Head of caudate nucleus (tissue), 42 donors: ENCODE data around the gene ANKRD31.
A peak's percentile ranks its signal among the peaks of the same experiment; 100 is the strongest.
"Not testable (repeated sequence)": the region's sequence is repeated elsewhere in the genome, so short reads cannot be mapped to it uniquely, and the experiment has no call there.

Experiments
- DNase-seq, 42 donors: peaks; one replicate each; pipeline versions ENCODE4 v3.0.0 to v3.0.0-alpha.2; 2020 to 2021; ENCODE audit warnings: mixed read lengths in 7 of 42
- intact Hi-C: fragments of 100-400 bp; cut with DNase I; formaldehyde crosslinking; loops from one replicate; pipeline ENCODE4 v1.15.0; 2022

ANKRD31 gene, protein sequence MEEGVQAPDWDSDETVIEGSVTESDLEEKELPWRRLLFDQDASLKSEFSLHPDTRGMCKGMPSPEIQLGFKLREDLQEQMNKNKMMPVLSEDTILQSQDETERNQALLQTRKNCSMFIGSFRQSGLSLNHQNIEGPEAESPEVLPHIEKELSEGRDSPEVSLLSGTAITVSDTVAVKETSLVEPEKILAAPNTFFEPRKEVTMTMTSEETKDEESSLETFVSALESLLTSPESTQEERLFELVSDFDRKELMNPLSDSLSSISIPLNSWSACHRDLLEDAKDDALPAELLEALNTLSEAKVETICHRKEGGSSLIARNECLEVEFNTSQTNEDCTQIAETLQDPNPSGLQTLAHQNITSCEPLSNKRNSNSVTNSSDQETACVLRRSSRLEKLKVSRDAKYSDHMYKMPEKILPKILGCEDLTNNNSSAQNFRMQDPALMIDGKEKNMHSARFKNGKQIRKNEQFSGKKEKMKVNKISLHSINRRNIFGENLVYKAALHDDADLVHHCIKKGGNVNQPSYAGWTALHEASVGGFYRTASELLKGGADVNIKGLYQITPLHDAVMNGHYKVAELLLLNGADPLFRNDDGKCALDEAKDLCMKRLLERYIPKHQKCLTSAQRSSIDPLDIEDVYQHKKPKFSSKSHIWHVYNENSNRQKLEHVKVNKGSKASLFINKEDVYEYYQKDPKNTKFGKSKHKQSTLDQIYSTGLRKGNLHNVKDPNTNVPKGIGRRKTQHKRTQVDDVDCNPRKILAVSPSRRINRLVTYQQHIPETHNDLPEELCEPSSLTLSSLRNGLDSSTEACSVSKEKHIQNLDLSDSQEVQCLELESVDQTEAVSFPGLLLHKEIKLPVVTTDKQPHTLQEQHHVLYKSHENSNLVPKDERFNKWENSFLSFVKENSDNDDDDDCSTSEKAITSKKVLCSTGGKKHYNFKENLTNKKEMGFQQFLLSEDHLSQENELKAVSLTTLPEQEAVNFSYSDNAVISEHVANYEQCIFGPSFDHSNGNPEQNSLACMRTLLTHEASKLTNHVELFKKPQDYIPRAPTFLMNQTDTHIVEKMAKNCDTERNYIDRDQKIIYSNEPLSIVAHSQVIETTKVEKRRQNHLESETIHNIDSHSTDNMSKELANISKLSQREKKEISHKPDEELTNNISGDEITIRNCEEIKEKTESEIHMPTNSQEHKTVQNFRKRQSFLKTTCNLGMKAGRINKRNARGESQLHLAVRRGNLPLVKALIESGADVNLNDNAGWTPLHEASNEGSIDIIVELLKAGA (N-terminal part only)

DNA sequence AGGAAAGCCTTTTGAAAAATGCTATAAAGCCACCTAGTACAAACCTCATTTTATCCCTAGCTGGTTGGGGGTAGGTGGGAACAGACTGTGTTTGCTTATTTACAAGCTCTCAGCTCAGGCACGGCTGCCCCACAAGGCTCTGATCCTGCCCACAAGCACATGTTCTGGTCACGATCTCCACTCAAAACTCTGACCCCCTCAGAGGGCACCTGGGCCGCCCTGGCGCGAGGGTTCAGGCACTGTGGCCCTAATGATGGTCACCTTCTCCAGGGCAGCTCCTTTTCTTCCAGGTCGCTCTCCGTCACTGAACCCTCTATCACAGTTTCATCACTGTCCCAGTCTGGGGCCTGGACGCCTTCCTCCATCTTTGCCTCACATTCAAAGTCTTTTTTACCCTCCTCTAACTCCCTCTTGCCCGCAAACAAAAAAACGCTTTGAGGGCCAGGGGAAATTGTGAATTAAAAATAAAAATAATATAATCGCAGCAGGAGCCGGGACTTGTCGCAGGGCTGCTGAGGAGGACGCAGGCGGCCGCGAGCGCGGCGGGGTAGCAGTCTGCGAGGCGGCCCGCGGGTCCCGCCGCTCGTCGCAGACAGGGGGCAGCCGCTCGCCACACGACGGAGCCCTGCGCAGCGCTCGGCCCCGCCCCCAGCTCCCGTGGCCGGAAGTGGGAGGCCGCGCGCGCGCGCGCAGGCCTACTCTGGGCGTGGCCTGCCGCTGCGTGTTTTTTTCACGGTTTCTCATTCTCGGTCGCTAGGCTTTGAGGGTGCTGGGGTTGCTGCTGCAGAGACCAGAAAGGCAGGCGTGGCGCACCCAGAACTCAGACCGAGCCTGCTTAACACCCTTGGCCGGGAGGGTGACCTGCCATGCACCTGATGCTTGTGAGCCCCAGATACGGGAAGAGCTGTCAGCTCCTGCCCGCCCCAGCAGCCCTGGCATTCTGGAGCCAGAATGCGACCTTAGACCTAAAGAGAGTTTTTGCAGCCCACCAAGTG is at the start of gene ANKRD31:
TSS of gene ANKRD31 (minus strand) at position 557 of the 995 bp plus-strand sequence. CDS start at position 365, 192 bp downstream.
- intact Hi-C loops, result loop anchor here (5.0 to 10.0 kb wide), 3 partner anchors 96 to 438 kb away; partner anchors contain the start of gene GCNT4
- peak; percentile 67 to 93 (median 86) for DNase-seq

DNA sequence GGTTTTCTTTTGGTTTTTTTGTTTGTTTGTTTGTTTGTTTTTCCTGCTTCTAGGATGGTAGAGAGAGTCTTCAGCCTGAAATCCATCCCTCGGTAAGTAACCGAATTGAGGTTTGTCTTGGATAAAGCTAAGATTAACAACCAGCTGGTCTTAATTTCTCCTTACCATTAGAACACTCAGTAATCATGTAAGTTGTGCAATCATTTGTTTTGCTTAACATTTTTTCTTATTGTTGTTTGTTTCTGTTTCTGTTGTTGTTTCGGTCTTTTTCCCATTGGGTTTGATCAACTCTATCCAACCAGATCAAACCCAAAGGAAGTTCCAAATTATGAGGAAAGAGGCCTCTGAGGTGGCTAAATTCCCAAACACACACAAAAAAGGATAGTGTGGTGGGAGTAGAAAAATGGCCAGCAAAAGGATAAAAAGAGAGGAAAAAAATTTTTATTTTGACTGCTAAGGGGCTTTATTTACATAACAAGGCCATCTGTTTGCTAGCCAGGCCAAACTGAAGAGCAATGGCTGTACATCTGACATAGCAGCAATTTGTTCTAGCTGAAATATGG is 49.6 kb upstream of the ANKRD31 start:
- DNase-seq, result no peak
- intact Hi-C loops, result no loop called here

DNA sequence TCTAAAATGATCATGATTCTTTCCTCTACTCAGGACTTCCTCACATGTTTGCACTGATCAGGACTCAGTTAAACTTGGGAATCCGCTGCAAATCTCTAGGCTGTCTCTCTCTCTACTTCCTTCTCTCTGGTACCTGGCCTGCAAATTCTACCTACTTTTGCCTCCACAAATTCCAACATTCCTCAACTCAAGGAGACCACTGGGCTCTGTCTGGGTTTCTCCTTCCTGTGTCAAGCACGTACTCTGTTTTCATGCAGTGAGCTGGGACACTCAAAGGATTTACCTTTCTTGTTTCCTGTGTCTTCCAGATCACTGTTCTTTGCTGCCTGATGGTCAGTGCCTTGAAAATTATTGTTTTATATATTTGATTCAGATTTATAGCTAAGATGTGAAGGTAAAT is 45.9 kb upstream of the ANKRD31 start:
- no peak for DNase-seq
- intact Hi-C loops, result no loop called here

DNA sequence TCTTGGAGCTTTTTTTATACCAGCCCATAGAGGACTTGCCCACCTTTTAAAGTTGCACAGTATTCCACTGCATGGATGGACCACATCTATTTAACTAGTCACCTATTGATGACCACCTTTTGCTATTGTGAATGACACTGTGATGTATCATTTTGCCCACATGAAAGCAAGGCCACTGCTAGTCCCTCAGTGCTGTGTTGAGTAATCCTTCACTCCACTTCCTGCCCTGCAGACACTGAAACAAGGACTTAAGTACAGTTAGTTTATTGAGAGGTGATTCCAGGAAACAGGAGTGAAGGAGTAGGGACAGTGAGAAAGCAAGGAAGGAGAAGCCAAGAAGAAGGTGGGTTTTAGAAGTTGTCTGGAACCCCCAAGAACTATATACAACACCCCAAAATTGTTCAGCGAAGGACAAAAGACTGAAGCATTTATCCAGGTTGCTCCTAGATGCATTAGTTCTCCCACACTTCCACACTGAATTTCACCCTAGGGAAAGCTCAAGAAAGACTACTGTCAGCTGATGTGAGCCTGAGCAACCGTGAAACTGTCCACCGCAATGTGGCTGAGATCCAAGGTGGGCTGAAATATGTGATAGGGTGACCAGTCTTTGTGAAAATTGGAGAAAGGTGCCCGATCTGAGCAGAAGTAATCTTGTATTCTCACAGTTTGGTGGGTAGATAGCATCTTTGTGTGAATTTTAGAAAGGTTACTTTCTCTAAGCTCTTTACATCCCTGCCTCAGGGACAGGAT is 45.2 kb upstream of the ANKRD31 start:
- intact Hi-C loops, result no loop called here
- no peak for DNase-seq

DNA sequence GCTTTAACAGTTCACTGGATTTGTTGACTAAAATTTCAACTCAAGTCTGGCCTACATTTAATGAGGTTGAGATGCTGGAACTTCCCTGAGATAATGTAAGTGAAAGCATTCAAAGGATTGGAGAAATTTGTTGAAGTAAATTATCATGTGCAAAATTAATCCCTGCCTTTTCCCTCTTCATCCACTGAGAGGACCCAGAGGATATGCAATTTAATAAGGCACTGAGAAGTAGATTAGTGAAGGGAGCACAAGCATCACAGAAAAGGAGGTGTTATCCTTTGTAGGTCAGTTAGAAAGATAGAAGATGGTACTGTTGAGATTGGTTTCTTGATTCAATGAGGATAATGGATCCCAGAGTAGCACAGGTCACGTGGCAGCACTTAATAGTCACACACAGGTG is 42.6 kb upstream of the ANKRD31 start:
- no peak for DNase-seq
- intact Hi-C loops, result no loop called here

DNA sequence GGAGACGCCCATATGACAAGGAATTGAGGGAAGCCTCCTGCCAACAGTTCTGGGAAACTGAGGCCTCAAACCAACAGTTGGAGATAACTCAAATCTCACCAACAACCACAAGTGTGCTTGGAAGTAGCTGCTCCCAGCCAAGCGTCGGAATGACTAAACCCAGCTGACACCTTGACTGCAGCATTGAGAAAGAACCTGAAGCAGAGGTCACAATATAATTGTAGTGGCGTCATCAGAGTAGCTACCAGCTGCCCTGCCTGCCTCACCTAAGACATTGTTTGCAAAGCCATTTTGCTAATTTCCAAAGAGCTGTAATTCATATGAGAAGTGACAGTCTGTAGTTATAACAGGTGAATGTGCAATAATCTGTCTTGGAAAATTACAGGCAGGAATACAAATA is 40.8 kb upstream of the ANKRD31 start:
- no peak for DNase-seq
- intact Hi-C loops, result no loop called here

DNA sequence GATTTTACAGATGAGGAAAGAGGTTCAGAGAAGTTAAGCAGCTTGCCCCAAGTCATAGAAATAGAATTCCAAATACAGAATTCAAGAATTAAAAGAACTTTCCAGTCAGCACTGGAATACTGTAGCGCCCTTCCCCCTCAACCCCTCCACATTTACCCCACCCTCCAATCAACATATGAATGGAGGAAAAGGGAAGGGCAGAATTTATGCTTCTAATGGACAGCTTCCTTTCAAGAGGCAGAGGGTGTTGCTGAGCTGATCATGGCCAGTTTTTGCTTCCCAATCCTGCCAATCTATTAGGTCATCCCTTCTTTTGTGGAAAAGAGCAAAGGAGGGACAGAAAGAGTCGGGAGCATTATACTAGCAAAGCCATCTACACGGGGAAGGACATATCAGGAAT is 39.1 kb upstream of the ANKRD31 start:
- DNase-seq, result no peak
- intact Hi-C loops, result no loop called here

DNA sequence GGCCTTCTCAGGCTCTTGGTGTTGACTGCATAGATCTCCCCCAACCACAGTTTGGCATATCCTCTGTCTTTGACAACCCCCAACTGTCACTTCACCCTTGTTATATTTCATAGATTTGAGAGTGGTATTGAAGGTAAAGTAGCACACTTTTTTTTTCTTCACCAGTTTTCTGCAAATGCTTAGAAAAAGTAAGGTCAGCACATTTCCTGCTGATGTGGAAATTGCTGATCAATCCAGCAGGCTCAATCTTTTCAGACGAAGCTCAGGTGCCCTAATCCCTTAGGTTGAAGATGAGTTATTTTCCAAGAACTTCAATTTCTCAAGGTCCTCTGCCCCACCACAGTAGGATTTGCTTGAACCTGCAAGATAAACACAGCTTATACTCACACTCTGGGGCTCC is 38.5 kb upstream of the ANKRD31 start:
- DNase-seq, result no peak
- intact Hi-C loops, result no loop called here

DNA sequence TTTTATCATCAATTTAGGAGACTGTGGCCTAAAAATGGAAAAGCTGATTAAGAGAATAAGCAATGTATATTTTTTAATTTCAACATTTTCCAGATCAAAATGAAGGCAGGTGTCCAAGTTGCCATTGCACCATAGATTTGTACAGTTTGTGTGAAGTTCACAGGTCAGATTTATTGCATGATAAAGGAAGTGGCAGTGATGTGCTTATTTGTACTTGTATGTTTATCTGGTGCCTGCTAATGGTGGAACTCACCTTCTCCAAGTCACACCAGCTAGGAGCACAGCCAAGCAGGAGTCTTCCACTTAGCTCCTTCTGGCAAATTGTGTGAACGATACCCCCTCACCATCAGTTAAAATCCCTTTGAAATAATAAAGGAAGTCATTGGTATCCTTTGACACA is 37.8 kb upstream of the ANKRD31 start:
- no peak for DNase-seq
- intact Hi-C loops, result no loop called here

DNA sequence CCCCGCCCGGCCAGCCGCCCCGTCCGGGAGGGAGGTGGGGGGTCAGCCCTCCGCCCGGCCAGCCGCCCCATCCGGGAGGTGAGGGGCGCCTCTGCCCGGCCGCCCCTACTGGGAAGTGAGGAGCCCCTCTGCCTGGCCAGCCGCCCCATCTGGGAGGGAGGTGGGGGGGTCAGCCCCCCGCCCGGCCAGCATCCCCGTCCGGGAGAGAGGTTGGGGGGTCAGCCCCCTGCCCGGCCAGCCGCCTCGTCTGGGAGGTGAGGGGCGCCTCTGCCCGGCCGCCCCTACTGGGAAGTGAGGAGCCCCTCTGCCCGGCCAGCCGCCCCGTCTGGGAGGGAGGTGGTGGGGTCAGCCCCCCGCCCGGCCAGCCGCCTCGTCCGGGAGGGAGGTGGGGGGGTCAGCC is 33.9 kb upstream of the ANKRD31 start:
- DNase-seq, intact Hi-C loops: not testable (repeated sequence)

DNA sequence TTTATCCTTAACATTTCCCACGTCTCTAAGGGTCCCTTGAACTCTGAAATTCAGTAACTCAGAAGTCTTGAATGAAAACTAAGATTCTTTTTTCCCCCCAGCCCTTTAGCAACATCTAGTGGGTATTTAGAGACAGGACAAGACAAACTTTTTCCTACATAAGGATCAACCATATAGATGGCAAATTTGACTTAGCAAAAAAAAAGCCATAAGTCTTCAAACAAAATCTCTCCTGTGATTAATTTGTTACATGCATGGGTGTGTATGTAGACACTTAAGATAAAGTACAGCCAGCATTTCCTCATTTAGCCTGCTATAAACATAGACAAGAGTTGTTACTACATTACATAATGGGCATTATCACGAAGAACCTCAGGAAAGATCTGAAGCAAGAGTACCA is 29.1 kb upstream of the ANKRD31 start:
- peak in 1 of 42 donors; percentile 10 for DNase-seq
- intact Hi-C loops, result no loop called here

DNA sequence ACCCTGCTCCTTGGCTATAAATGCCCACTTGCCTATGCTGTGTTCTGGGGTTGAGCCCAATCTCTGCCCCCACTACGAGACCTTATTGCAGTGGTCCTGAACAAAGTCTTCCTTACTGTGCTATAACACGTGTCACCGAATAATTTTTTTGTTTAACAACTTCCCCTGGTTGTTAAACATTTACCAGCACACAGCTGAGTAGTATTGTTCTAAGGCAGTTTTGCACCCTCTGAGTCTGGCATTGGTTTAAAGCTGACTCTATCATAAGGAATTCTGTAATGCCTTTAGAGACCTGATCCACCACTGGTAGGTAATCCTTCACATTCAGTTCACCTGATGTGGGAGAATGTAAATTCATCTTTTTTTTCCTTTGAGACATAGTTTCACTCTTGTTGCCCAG is 25.6 kb upstream of the ANKRD31 start:
- intact Hi-C loops, result no loop called here
- DNase-seq, result no peak

DNA sequence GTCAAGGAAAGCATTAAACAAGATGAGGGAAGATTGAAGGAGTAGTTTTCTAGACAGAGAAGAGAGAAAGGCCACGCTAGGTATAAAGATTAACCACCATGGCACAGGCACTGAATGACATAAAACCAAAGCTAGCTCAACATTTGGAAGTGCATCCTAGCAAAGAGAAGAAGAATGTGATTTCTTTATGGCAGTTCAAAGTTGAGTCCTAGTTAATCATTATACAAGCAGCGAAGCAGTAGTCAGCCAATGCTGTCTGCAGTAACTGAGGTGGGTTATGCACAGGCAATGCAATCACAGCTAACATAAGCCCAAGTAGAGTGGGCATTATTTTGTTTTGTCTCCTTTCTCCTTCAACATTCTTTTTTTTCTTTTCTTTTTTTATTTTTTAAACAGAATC is 24.0 kb upstream of the ANKRD31 start:
- no peak for DNase-seq
- intact Hi-C loops, result no loop called here

DNA sequence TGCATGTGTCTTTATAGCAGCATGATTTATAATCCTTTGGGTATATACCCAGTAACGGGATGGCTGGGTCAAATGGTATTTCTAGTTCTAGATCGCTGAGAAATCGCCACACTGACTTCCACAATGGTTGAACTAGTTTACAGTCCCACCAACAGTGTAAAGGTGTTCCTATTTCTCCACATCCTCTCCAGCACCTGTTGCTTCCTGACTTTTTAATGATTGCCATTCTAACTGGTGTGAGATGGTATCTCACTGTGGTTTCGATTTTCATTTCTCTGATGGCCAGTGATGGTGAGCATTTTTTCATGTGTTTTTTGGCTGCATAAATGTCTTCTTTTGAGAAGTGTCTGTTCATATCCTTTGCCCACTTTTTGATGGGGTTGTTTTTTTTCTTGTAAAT is 13.8 kb upstream of the ANKRD31 start:
- DNase-seq, intact Hi-C loops: not testable (repeated sequence)

DNA sequence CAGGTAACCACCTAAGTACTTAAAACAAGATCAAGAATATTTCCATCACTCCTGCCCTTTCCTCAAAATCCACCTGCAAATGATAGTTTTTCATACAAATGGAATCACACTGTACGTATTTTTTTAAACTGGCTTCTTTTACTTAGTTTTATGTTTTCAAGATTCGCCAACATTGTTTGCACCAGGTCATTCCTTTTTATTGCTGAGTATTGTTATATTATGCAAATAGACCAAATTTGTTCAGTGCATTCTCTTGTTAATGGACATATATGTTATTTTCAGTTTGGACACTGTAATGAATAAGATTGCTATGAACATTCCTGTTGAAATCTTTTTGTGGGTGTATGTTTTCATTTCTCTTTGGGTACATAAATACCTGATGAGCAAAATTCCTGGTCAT is 8.3 kb upstream of the ANKRD31 start:
- no peak for DNase-seq
- intact Hi-C loops, result no loop called here

DNA sequence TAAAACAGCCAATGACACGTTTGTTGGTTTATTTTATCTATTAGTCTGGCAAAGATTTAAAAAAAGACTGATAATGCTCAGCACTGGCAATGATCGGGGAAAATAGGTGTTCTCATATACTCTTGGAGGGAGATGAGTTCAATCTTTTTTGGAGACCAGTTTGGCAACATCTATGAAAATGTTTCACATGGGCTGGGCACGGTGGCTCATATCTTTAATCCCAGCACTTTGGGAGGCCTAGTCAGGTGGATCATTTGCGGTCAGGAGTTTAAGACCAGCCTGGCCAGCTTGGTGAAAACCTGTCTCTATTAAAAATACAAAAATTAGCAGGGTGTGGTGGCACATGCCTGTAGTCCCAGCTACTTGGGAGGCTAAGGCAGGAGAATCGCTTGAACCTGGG is 6.8 kb upstream of the ANKRD31 start:
- DNase-seq, result no peak
- intact Hi-C loops, result no loop called here

DNA sequence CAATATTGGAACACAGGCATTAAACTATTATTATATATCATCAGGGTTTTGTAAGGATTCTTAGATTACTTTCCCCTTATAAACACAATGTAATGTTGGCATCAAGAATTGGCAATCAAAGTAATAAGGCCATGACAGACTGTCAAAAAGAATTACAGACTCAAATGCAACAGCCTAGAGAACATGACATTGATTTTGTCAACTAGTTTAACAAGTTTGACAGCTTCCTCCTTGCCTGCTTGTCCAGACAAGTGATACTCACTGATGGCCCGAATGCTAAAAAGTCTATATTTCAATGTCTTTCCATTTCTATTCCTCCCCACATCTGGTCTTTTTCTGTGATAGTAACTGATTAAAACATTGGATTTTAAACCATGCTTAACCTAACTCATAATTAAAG is 6.4 kb upstream of the ANKRD31 start:
- intact Hi-C loops, result no loop called here
- DNase-seq, result no peak
